Lower lobe of right lung (tissue), 2 donors: Measurements from ENCODE around the gene CRYGS. TPM values are rescaled to one million over a fixed set of nuclear protein-coding genes. Genes with fewer than 3 reads are reported as not detected.
A peak's percentile ranks its signal among the peaks of the same experiment; 100 is the strongest.
"Not testable (repeated sequence)": the region's sequence is repeated elsewhere in the genome, so short reads cannot be mapped to it uniquely, and the experiment has no call there.

Experiments
- ATAC-seq, 2 donors: fragments of 200-7000 bp; cut with Tn5 transposase; one replicate each; pipeline ENCODE4 v1.9.1; 2020 to 2022; ENCODE audit warnings: mild to moderate bottlenecking in 2 of 2, moderate library complexity in 2 of 2
- DNase-seq: peaks from one replicate; pipeline ENCODE4 v3.0.0-alpha.2; 2020
- H3K27ac ChIP-seq: fragments of 200-600 bp; one replicate; pipeline ENCODE4 v1.8.0; 2022
- H3K27me3 ChIP-seq: fragments of 200-600 bp; one replicate; pipeline ENCODE4 v1.8.0; 2022; ENCODE audit warnings: low read depth
- H3K36me3 ChIP-seq: fragments of 200-600 bp; one replicate; pipeline ENCODE4 v1.8.0; 2022; ENCODE audit warnings: mild to moderate bottlenecking
- H3K4me1 ChIP-seq: fragments of 200-600 bp; one replicate; pipeline ENCODE4 v1.8.0; 2022
- H3K4me3 ChIP-seq: fragments of 200-600 bp; one replicate; pipeline ENCODE4 v1.8.0; 2022; ENCODE audit warnings: mild to moderate bottlenecking
- H3K9me3 ChIP-seq: fragments of 200-600 bp; one replicate; pipeline ENCODE4 v1.8.0; 2022
- CTCF ChIP-seq: fragments of 200-600 bp; IDR thresholded peaks from one replicate; pipeline ENCODE4 v1.8.0; 2022; ENCODE audit warnings: antibody characterized with exemption, mild to moderate bottlenecking
- intact Hi-C: fragments of 100-400 bp; cut with DNase I; formaldehyde crosslinking; loops from one replicate; pipeline ENCODE4 v1.11.0; 2022
- total RNA-seq: library from RNA; stranded (reverse); fragmentation: NEBNext Ultra II Directional; extraction: Animal tissue kit (Norgen Biotek cat#: 25700); gene quantifications from one replicate; pipeline ENCODE4 v1.2.1, GENCODE V29; 2021
- donor health status: DM: no; HTN: yes; CAD: no; lungs with severe emphysema.

CRYGS gene
- total RNA-seq, 1 donor from 2014 or later: 4.0 TPM

GRCh38 chr3:186536883-186537844 is 7.0 kb downstream of the CRYGS start:
- no peak overlapping the region for H3K27ac ChIP-seq
- no peaks in the 10 kb centered on the region for H3K9me3 ChIP-seq
- ATAC-seq (no peak), DNase-seq (no peak)
- H3K4me1 ChIP-seq: no peaks in the 10 kb centered on the region
- intact Hi-C loops: no loop called here
- no peak for TF ChIP-seq CTCF
- H3K27me3 ChIP-seq: no peaks in the 10 kb centered on the region
- H3K4me3 ChIP-seq: no peak overlapping the region
- no peaks in the 10 kb centered on the region for H3K36me3 ChIP-seq

- DNase-seq: no peak
- no peaks in the 10 kb centered on the region for H3K36me3 ChIP-seq
Measured at GRCh38 chr3:186534113-186534669, 10.0 kb downstream of the CRYGS start.

GRCh38 chr3:186532598-186533072 is 11.5 kb downstream of the CRYGS start:
- no peaks in the 10 kb centered on the region for H3K4me1 ChIP-seq
- ATAC-seq (peak; percentile 32 to 48), DNase-seq (no peak)
- no peak overlapping the region for H3K27ac ChIP-seq
- TF ChIP-seq CTCF: no peak
- no peaks in the 10 kb centered on the region for H3K27me3 ChIP-seq
- intact Hi-C loops: no loop called here
- no peaks in the 10 kb centered on the region for H3K36me3 ChIP-seq
- H3K9me3 ChIP-seq: no peaks in the 10 kb centered on the region
- H3K4me3 ChIP-seq: no peak overlapping the region

More at GRCh38 chr3:186534113-186534669, 10.0 kb downstream of the CRYGS start:
- TF ChIP-seq CTCF: no peak
- Histone ChIP-seq H3K27ac (no peak overlapping the region), H3K4me1 (no peaks in the 10 kb centered on the region), H3K27me3 (no peaks in the 10 kb centered on the region), H3K4me3 (no peak overlapping the region), H3K9me3 (no peaks in the 10 kb centered on the region)
- ATAC-seq: peak; percentile 59 to 76
- intact Hi-C loops: no loop called here

GRCh38 chr3:186531694-186532093 is 12.5 kb downstream of the CRYGS start:
- H3K9me3 ChIP-seq, H3K27me3 ChIP-seq, H3K4me3 ChIP-seq, H3K4me1 ChIP-seq, H3K36me3 ChIP-seq, intact Hi-C loops, ATAC-seq, H3K27ac ChIP-seq, DNase-seq: not testable (repeated sequence)

- no peaks in the 10 kb centered on the region for H3K27me3 ChIP-seq
- intact Hi-C loops: no loop called here
- H3K4me3 ChIP-seq: no peak overlapping the region
- DNase-seq: no peak
- no peaks in the 10 kb centered on the region for H3K9me3 ChIP-seq
- ATAC-seq: no peak
- H3K27ac ChIP-seq: no peak overlapping the region
- H3K4me1 ChIP-seq: no peaks in the 10 kb centered on the region
- no peak for TF ChIP-seq CTCF
- no peaks in the 10 kb centered on the region for H3K36me3 ChIP-seq
Measured at GRCh38 chr3:186530415-186530814, 13.8 kb downstream of the CRYGS start.
